Endothelial cell of umbilical vein (primary cell): ENCODE results near the gene ADCYAP1.

Experiments used
- CTCF ChIP-seq, 2 donors: IDR thresholded peaks; 1 replicate in 1 of 2; 2 replicates in 1 of 2; pipeline ENCODE4 v1.5.1; 2011; ENCODE audit warnings: low read length in 2 of 2, mild to moderate bottlenecking in 2 of 2, moderate library complexity in 2 of 2, control low read depth in 1 of 2, inconsistent platforms in 1 of 2, low read depth in 1 of 2; ENCODE audit not compliant: insufficient read depth in 1 of 2; ENCODE audit errors: extremely low read depth in 1 of 2
- EZH2 ChIP-seq: IDR thresholded peaks from 2 replicates; pipeline ENCODE4 v1.6.1; 2012; ENCODE audit warnings: borderline replicate concordance, low read depth, mild to moderate bottlenecking, moderate library complexity, low read length, inconsistent platforms; ENCODE audit not compliant: severe bottlenecking
- GATA2 ChIP-seq: IDR thresholded peaks from 2 replicates; pipeline ENCODE4 v1.7.0; 2011; ENCODE audit warnings: low read depth, mild to moderate bottlenecking, moderate library complexity, mixed read lengths, low read length; ENCODE audit not compliant: insufficient read length, insufficient read depth
- JUN ChIP-seq: IDR thresholded peaks from 2 replicates; pipeline ENCODE4 v1.6.1; 2011; ENCODE audit warnings: borderline replicate concordance, low read depth; ENCODE audit not compliant: insufficient read length, insufficient read depth
- POLR2A ChIP-seq: IDR thresholded peaks from 2 replicates; pipeline ENCODE4 v1.6.1; 2012; ENCODE audit warnings: low read depth, mild to moderate bottlenecking, control low read depth, low read length

GRCh38 chr18:875912-876311 lies 28.8 kb upstream of the ADCYAP1 start:
- TF ChIP-seq CTCF (IDR thresholded peaks at IDR 0.05; ENCODE audit: extremely low read depth in 1 of 2, insufficient read depth in 1 of 2, low read depth in 1 of 2, low read length in 2 of 2) (no peak), JUN (no peak), EZH2 (no peak), POLR2A (no peak), GATA2 (no peak)
